Stimulated activated CD4-positive, alpha-beta T cell treated with anti-CD3 and anti-CD28 coated beads, Interleukin-1b, Interleukin-23, amount 100 ng/mL, for 24 hours (primary cell): ENCODE data around the gene SRD5A1.
A peak's percentile ranks its signal among the peaks of the same experiment; 100 is the strongest.

Source experiments
- DNase-seq, 4 experiments: peaks; one replicate each; pipeline ENCODE4 v3.0.0-alpha.2; 2020; ENCODE audit warnings: low read depth in 4 of 4, low spot score in 1 of 4

The SRD5A1 gene, protein sequence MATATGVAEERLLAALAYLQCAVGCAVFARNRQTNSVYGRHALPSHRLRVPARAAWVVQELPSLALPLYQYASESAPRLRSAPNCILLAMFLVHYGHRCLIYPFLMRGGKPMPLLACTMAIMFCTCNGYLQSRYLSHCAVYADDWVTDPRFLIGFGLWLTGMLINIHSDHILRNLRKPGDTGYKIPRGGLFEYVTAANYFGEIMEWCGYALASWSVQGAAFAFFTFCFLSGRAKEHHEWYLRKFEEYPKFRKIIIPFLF

DNA sequence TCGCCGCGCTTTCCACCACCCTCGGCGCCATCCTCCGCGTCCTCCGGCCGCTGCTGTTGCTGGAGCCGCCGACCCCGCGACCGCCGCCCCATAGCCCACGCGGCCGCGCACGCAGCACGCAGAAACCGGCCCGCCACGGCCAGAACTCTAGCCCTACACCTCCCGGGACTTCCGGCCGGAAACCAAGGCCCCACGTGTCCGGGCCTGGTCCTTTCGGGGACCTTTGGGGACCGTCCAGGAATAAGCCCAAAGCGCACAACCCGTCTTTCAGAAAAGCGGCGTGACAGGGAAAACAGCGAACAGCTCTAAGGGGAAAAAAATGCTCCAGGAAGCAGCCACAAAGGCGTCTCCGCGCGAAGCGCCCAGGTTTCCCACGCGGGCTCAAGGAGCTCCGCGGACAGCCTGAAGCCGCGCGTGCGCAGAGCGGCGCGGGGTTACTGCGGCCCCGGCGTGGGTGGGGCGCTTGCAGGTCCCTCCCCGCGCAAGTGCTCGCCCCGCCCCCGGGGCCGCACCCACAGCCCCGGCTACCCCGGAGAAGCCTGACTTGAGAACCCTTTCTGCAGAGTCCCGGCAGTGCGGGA is at the start of gene SRD5A1, which contains the start of gene NSUN2:
SRD5A1 (plus strand) TSS at position 553 of the 581 bp plus-strand sequence. CDS start 137 bp downstream, outside the sequence.
NSUN2 (minus strand) TSS at position 157 of the 581 bp plus-strand sequence; CDS start at position 92, 65 bp downstream.
- peak; percentile 70 to 87 (median 87) for DNase-seq

DNA sequence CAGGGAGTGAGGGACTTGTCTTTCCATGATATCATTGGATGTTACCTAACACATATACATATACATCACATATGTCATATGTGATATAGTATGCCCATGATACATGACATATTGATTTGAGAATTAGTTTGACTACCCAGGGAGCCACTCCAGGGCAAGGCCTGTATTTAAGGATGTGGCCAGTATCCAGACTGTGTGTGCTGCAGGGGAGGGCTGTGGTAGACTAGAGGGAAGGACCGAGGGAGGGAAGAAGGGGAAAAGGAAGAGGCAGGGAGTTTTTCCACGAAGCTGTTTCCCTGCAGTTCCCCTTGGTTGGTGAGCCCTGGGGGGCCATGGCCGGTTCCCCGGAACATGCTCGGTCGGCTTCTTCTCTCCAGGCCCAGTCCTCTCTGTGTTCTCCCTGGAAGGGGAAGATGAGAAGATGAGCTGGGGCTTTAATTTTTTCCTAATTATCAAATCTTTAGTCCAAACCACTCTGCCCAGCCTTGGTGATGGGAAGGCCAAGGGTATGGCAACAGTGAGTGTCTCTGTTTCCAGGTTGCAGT is 49.1 kb upstream of the SRD5A1 start:
- DNase-seq = no peak

DNA sequence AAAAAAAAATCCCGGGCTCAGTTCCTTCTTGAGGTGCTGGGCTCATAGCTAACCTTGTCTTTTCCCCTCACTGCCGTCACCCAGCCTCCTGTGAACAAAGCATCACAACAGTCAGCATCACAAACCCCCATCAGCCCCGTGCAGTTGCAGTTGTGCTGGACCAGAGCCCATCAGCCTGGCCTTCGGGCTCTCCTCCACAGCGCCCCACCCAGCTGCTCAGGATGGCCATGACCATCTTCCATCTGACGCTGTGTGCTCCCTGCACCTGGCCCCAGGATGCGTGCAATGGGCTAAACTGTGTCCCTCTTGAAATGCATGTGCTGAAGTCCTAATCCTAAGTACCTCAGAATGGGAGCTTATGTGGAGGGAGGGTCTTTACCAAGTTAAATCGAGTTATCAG is 48.5 kb upstream of the SRD5A1 start:
- DNase-seq = no peak

DNA sequence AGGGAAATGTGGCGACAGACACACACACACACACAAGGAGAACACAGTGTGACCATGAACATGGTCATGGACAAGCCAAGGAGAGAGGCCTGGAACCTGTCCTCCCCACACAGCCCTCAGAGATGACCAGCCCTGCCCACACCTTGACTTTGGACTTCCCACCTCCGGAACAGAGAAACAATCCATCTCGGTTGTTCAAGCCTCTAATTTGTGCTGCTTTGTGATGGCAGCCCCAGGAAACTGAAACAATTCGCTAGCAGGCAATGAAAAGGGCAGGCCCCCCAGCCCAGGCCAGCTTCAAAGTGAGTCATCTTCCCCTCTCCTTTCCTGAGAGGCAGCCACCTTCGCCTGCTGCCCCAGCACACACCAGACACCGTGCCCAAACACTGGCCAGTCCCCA is 48.1 kb upstream of the SRD5A1 start:
- no peak for DNase-seq

DNA sequence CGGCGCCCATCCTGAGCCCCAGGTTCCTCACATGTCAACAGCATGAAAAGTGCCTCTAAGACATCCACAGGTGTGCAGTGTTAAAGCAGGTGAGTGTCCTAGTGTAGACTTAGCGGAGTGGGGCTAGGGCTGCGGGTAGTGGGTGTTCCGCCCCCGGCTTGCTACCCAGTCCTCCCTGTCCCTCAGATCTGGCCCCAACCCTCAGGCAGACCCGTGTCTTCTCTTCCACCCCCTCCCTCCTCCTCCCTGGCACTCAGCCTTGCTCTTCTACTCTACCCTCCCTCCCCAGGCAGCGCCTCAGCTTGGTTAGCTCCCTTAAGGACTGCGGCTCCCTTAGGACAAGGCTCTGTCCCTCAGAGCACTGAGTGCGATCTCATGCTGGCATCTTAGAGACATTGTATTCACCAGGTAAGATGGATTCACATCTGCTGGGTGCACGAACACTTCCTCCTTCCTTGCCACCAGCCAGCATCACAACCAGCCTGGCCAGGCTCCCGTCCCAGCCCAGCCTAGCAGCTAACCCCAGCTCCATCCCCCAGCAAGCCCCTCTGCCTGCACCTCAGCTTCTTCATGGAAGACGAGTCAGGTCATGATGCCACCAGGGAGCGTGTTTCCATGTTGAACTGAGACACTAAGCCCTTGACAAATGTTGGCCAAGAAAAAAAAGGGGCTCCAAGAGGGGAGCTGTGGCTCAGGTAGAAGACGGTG is 47.1 kb upstream of the SRD5A1 start:
- no peak for DNase-seq

DNA sequence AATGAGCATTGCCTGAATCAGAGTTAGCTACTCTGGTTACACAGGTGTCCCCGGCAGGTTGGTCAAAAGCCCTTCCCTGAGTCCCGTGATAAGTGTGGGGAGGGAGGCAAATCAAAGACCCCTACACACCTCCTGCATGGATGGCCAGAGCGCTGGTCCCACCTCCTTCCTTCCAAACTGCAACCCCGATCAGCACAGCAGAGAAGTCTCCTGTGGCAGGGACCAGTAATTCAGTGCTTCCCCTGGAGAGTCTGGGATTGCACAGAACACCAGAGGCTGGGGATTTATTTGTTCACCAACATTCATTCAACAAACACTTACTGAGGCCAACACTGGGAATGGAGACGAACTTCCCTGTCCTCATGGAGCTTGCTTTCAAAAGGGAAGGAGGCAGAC is 46.6 kb upstream of the SRD5A1 start:
- DNase-seq = no peak

DNA sequence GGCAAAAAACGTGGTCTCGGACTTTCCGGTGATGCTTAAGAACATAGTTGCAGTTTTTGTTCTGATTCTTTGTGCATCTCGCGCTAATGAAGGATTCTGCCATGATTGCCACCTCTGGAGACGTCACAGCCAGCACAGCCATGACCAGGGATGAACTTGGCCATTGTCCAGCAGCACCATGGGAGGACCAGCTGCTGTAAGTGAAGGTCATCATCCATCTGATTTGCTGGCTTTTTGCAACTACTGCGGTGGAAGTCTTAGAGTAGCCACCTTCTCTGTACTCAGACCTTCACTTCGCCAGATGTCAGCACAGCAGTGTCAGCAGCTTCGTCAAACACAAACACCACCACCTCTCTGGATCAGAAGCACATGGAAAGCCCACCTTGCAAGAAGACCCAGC is 46.1 kb upstream of the SRD5A1 start:
- DNase-seq = no peak

DNA sequence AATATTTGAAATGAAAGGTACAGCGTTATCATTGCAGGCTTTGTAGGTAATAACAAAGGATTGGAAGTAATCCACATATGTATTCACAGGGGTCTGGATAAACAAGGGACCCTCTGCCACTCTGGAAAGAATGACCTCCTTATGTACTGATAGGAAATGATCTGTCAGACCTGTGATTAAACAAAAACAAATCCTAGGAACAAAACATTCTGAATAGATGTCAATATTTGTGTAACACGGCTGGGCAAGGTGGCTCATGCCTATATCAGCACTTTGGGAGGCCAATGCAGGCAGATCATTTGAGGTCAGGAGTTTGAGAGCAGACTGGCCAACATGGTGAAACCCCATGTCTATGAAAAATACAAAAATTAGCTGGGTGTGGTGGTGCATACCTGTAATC is 42.7 kb upstream of the SRD5A1 start:
- no peak for DNase-seq

DNA sequence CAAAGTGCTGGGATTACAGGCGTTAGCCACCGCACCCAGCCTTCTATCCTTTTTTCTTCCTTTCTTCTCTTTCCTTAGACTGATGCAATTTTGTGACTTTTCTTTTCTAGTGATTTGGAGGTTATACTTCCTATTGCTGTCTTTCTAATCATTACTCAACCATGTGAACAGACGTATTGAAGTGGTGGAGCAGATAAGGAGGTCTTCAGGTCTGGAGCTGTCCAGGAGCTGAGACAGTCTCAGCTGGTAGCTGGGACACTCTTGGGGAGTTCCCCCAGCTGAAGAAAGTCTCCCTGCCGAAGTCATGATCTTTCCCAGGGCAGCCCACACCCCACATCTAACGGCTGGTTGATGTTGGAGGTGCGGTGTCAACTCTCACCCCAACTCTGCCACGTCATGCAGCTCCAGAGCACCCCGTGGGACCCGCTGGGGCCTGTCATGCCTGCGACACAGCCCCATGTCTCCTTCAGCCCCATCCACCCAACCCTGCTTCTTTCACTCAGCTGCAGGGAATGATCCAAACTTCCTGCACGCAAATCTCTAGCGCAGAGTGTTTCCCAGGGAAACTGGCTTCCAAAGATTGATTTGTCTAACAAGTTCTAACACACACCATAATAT is 41.5 kb upstream of the SRD5A1 start:
- DNase-seq = no peak

DNA sequence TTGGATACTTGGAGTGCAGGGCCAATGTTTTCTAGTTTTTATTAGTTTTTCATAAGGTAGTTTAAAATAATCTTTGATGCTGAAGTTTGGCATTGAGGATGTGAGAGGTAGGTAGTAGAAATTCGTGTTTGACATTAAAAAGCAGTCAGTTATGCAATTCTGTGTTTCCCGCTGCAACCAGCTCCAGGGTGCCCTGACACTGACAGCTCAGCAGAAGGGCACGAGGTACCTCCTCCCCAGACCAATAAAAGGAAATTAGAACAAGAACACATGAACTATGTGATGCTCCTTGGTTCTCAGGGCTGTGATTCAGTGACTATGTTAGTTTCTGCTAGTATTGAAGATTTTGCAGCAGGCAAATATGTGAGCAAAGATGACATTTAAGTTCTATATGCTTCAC is 40.6 kb upstream of the SRD5A1 start:
- no peak for DNase-seq

DNA sequence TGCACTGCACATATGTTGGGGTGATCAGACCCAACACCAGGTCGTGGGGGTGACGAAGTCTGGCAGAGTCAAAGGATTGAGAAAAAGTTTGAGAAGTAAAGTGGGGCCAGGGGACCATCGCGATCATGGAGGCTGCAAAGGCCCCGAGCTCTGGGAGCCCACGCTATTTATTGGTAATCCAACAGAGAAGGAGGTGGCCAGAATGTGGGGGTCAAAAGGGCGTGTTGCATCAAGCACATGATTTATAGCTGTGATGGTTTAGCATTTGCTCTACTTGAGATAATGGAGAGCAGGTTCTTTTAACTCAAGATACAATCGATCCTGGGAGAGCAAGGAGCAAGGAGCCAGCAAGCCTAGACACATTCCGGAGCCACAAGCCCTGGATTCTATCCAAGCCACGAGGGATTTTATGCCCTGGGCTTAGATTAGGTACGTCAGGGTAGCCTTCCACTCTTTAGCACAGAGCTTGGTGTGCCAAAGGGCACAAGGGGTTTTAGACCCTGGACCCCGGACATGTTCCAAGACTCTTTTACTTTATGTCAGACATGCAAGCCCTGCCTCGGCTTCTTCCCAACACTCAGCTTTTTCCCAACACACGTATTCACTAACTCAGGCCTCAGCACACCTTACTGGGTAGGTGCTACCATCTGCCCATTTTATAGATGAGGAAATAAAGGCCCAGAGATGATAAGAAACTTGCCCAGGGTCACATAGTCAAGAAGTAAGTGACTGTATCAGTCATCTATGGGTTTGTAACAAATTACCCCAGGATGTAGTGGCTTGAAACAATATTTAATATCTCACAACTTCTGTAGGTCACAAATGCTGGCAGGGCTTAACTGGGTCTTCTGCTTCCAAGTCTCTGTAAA is 39.9 kb upstream of the SRD5A1 start:
- no peak for DNase-seq

DNA sequence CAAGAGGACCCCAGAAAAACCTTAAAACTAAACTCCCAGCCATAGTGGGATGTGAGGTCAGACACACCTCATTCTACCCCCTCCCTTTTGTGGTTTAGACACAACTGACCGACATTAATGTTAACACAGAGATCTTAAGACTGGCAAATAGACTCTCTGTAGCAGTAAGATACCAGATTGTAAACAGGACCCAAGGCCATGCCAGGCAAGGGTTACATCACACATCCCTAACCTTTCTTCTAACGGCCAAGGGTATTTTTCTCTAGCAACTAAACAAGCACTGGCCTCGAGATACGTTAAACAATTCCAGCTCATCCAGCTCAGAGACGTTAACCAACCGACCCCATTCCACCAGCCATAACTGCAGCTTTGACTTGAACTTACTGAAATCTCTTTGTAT is 39.2 kb upstream of the SRD5A1 start:
- no peak for DNase-seq

DNA sequence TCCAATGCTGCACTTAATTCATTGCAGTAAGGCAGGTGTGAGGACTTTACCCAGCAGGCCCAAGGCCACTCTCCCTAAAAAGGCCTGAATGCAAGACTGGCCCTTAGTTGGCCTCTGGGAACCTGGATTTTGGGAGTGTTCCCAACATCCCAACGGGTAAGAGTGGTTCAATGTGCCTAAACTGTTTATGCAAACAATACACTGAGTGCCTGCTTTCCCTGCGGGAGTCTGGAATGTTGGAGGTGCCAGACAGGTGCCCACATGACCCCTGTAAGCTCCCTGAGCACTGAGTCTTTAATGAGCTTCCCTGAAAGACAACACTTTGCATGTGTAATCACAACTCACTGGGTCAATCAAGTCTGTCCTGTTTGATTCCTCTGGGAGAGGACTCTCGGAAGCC is 37.8 kb upstream of the SRD5A1 start:
- DNase-seq = no peak

DNA sequence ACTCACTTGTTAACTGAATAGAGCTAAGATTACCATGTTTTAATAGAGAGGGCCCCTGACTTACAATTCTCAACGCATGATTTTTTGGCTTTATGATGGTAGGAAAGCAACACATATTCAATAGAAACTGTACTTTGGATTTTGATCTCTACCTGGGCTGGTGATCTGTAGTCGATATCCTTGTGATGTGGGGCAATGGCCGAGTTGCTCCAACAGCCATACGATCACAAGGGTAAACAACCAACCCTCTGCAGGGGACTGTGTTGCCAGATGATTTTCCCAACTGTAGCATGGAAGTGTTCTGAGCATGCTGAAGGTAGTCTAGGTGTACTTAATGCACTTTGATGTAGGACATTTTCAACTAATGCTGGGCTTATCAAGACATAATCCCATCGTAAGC is 36.9 kb upstream of the SRD5A1 start:
- no peak for DNase-seq

DNA sequence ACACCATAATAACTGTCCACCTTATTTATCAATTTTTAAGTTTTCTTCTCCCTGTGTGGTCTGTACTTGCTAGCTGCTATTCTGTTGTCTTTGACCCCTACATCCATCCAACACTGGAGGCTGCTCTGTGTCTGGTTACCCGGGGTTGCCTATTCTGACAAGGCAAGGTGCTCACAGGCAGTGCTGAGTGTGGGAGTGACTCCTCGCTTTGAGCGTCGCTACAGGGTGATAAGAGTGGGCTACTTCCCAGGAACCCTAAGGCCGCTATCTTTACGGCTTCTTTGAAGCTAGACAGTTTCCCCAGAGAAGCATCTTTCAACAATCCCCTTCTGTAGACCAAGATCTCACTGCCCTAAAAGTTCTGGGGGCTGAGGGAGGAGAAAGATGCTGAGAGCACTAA is 35.7 kb upstream of the SRD5A1 start:
- DNase-seq = no peak

DNA sequence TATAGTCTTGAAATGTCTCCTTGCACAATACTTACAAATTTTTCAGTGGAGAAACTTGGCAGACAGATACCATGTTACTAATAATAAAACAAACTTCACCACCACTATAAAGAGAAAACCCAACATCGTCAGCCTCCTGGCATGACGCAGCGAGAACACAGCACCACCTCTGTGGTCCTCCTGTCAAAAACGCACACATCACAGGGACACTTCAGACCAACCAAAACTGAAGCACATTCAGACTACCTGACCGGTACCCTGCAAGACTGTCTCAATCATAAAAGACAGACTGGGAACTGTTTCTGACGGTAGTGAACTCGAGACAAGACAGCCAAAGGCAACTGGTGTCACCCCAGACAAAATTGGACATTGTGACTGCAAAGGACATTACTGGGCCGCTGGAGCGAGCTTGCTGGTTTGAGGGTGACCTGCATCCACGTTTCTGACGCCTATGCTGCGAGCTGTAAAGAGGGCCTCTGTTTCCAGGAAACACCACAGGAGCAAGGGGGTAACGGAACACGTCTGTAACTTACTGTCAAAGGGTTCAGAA is 34.8 kb upstream of the SRD5A1 start:
- no peak for DNase-seq

DNA sequence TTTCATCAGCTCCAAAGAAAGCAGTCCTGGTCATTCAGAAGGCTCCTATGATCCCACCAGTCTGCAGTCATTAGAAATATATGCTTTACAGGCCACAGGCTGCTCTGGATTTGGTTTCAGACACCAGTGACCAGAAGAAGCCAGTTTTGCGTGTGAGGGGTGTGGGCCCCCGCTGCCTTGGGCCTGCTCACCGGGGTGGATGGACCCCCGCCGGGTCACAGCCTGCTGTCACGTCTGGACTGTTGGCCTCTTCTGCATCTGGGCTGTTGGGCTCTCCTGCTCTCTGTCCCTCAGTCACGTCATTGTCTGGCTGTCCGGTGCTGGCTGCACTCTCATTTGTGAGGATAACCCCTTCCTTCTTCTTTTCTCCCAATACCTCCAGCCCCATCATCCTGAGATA is 33.5 kb upstream of the SRD5A1 start:
- no peak for DNase-seq

DNA sequence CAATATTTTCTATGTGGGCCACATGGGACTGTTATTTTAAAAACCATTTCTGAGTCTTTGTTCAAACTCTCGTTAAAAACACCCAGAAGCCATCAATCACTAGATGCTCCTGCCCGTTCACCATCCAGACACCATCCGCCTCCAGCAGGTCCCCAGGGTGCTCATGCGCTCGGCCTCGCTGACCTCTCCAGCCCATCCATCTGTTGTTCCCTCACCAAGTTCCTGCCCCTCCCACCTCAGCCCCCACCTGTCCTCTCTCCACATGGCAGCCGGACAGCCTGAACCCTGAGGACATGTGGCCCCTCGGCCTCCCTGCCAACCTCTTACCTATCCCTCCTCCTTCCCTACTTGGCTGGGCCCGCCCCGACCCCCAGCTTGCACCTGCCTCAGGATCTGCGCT is 32.0 kb upstream of the SRD5A1 start:
- no peak for DNase-seq

DNA sequence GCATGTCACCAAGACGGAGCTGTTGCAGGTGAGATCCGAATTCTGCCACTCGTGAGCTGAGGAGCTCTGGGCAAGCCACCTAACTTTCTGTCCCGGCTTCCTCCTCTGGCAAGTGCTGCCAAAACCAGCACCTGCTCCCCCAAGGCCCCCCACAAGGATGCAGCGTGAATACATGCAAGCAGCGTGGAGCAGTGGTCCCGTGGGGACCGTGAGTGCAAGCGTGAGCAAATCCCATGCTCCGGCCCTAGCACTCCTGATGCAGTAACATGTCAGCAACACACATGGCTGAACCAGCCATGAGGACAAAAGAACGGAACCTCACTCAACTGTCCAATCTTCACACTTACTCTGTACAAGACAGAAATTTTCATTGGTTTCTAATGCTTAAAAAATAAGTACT is 31.4 kb upstream of the SRD5A1 start:
- DNase-seq = no peak

DNA sequence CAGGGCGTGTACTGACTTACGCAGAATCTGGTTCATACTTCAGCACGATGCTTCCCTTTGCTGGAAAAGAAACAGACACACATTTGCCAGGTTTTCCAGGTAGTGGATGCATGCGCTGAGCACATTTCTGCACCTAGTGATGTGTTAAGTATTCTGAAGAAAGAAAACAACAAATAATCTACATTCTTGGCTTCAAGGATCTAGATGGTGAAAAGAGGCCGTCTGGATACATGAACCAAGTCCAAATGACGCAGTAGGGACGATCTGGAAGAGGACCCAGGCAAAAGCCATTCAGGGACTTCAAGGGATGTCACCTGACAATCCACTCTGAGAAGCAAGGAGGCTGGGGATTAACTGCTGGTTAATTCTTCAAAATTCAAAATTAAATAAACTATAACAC is 30.8 kb upstream of the SRD5A1 start:
- DNase-seq = no peak

DNA sequence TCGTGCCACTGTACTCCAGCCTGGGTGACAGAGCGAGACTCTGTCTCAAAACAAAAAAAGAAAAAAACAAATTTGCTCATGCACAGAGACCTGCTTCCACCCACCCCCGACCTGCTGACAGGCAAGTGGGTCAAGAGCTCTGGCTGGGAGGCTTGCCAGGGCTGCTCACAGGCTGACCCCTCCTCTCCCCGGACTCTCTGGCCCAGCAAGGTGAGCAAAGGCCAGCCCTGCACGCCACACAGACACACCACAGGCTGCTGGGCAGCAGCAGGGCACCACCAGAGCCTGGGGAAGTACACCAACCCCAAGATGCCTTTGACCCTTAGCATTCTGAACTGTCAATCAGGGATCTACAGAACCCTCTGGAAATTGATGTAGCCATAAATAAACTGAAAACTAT is 29.6 kb upstream of the SRD5A1 start:
- no peak for DNase-seq
